ENCODE data around the gene MRAP2. TPM values are rescaled to one million over a fixed set of nuclear protein-coding genes. Genes with fewer than 3 reads are reported as not detected.

Gene MRAP2
- total RNA-seq, 3 donors from 2014 or later: not detected

Other genes with a start within 250 kb of the MRAP2 start
- not detected for gene RIPPLY2, start 180.4 kb upstream of the MRAP2 start, total RNA-seq
- gene CYB5R4, start 174.1 kb upstream of the MRAP2 start, total RNA-seq: 10 to 100 TPM; 25.8 to 30.9 (median 27.7) TPM
- gene CEP162, start 193.9 kb downstream of the MRAP2 start, total RNA-seq: 1 to 10 TPM; 3.0 to 4.3 (median 3.7) TPM